SK-N-SH treated with all-trans-retinoic acid at 6 μM for 48 hours (cell line): Measurements from ENCODE around the gene ADGRE3.

Experiments
- ATAC-seq: fragments of 200-7000 bp; cut with Tn5 transposase; 3 replicates; pipeline ENCODE4 v1.9.1; 2020; ENCODE audit warnings: mild to moderate bottlenecking, moderate library complexity
- ARNTL ChIP-seq: fragments of 450-650 bp; formaldehyde crosslinking; IDR thresholded peaks from 2 replicates; pipeline ENCODE4 v1.5.0; 2020; ENCODE audit warnings: low read depth, mild to moderate bottlenecking, moderate library complexity, borderline replicate concordance
- BACH2 ChIP-seq: fragments of 250-450 bp; sonication (Bioruptor Pico); IDR thresholded peaks from 2 replicates; pipeline ENCODE4 v1.9.0; 2021; ENCODE audit warnings: mild to moderate bottlenecking, borderline replicate concordance
- CSDC2 ChIP-seq: fragments of 250-450 bp; sonication (Bioruptor Pico); IDR thresholded peaks from 2 replicates; pipeline ENCODE4 v1.5.0; 2020; ENCODE audit warnings: mild to moderate bottlenecking, moderate library complexity
- ESRRG ChIP-seq: fragments of 250-450 bp; sonication (Bioruptor Pico); IDR thresholded peaks from 2 replicates; pipeline ENCODE4 v1.6.1; 2021; ENCODE audit warnings: mild to moderate bottlenecking
- GLIS3 ChIP-seq: fragments of 250-450 bp; sonication (Bioruptor Pico); IDR thresholded peaks from 2 replicates; pipeline ENCODE4 v1.5.0; 2020; ENCODE audit warnings: mild to moderate bottlenecking, moderate library complexity
- ISL1 ChIP-seq: fragments of 250-450 bp; sonication (Bioruptor Pico); IDR thresholded peaks from 2 replicates; pipeline ENCODE4 v2.1.2; 2022; ENCODE audit warnings: mild to moderate bottlenecking, moderate library complexity
- OSR1 ChIP-seq: fragments of 250-450 bp; sonication (Bioruptor Pico); IDR thresholded peaks from 2 replicates; pipeline ENCODE4 v1.8.0; 2022; ENCODE audit warnings: moderate library complexity, mild to moderate bottlenecking, inconsistent platforms
- PPARA ChIP-seq: fragments of 250-450 bp; sonication (Bioruptor Pico); IDR thresholded peaks from 2 replicates; pipeline ENCODE4 v1.5.0; 2020; ENCODE audit warnings: mild to moderate bottlenecking, borderline replicate concordance
- RARB ChIP-seq: fragments of 250-450 bp; sonication (Bioruptor Pico); IDR thresholded peaks from 2 replicates; pipeline ENCODE4 v1.8.0; 2021; ENCODE audit warnings: mild to moderate bottlenecking, moderate library complexity
- SNAI2 ChIP-seq: fragments of 250-450 bp; sonication (Bioruptor Pico); IDR thresholded peaks from 2 replicates; pipeline ENCODE4 v1.5.0; 2020; ENCODE audit warnings: mild to moderate bottlenecking, moderate library complexity
- TCF4 ChIP-seq: fragments of 250-450 bp; sonication (Bioruptor Pico); IDR thresholded peaks from 2 replicates; pipeline ENCODE4 v1.8.0; 2021; ENCODE audit warnings: mild to moderate bottlenecking, moderate library complexity, borderline replicate concordance
- TOX ChIP-seq: fragments of 250-450 bp; sonication (Bioruptor Pico); IDR thresholded peaks from 2 replicates; pipeline ENCODE4 v1.8.0; 2021; ENCODE audit warnings: mild to moderate bottlenecking, moderate library complexity, borderline replicate concordance
- ZC3H10 ChIP-seq: fragments of 250-450 bp; sonication (Bioruptor Pico); IDR thresholded peaks from 2 replicates; pipeline ENCODE4 v1.5.1; 2021; ENCODE audit warnings: mild to moderate bottlenecking, moderate library complexity
- ZFP3 ChIP-seq: fragments of 250-450 bp; sonication (Bioruptor Pico); IDR thresholded peaks from 2 replicates; pipeline ENCODE4 v1.5.0; 2020; ENCODE audit warnings: mild to moderate bottlenecking, moderate library complexity
- ZFP30 ChIP-seq: fragments of 450-650 bp; formaldehyde crosslinking; IDR thresholded peaks from 2 replicates; pipeline ENCODE4 v1.5.0; 2022; ENCODE audit warnings: mild to moderate bottlenecking, moderate library complexity
- ZNF565 ChIP-seq: fragments of 450-650 bp; formaldehyde crosslinking; conservative IDR thresholded peaks from 2 replicates; pipeline ENCODE4 v1.5.0; 2020; ENCODE audit warnings: low read depth, mild to moderate bottlenecking, moderate library complexity
- ZNF8 ChIP-seq: fragments of 450-650 bp; formaldehyde crosslinking; IDR thresholded peaks from 2 replicates; pipeline ENCODE4 v1.5.0; 2020; ENCODE audit warnings: mild to moderate bottlenecking, moderate library complexity
- TF ChIP-seq, protein P1 (sequence below): fragments of 250-450 bp; sonication (Bioruptor Pico); IDR thresholded peaks from 2 replicates; pipeline ENCODE4 v1.8.0; 2021; ENCODE audit warnings: low read depth, mild to moderate bottlenecking, moderate library complexity, borderline replicate concordance
- TF ChIP-seq, protein P2 (sequence below): fragments of 250-450 bp; sonication (Bioruptor Pico); IDR thresholded peaks from 2 replicates; pipeline ENCODE4 v1.8.0; 2020; ENCODE audit warnings: mild to moderate bottlenecking, moderate library complexity, borderline replicate concordance
- TF ChIP-seq, protein P3 (sequence below): fragments of 250-450 bp; sonication (Bioruptor Pico); IDR thresholded peaks from 2 replicates; pipeline ENCODE4 v1.5.1; 2021; ENCODE audit warnings: mild to moderate bottlenecking, moderate library complexity
- TF ChIP-seq, protein P4 (sequence below): fragments of 250-450 bp; sonication (Bioruptor Pico); IDR thresholded peaks from 2 replicates; pipeline ENCODE4 v1.5.1; 2020; ENCODE audit warnings: low read depth, mild to moderate bottlenecking, moderate library complexity

The ADGRE3 gene

DNA sequence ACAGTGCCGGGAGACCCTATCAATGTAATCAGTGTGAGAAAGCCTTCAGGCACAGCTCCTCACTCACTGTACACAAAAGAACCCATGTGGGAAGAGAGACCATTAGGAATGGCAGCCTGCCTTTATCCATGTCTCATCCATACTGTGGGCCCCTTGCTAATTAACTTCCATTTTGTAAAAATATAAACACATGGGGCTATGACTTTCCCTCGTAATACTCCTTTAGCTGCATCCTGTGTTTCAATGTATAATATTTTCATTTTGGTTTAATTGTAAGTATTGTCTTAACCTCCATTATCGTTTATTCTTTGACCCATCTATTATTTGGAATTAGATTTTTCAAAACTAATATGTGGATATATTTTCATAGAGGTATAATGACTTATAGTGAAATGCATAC lies 44.5 kb upstream of the ADGRE3 start:
- no peak for ATAC-seq
- TF ChIP-seq ESRRG (no peak), ZFP3 (CRISPR knock-in tag) (no peak), ISL1 (no peak), ZC3H10 (no peak), ZNF565 (CRISPR knock-in tag) (no peak), SNAI2 (no peak), GLIS3 (CRISPR knock-in tag) (no peak), ZNF8 (CRISPR knock-in tag) (no peak), TOX (CRISPR knock-in tag) (no peak)
- TF ChIP-seq, protein P1, sequence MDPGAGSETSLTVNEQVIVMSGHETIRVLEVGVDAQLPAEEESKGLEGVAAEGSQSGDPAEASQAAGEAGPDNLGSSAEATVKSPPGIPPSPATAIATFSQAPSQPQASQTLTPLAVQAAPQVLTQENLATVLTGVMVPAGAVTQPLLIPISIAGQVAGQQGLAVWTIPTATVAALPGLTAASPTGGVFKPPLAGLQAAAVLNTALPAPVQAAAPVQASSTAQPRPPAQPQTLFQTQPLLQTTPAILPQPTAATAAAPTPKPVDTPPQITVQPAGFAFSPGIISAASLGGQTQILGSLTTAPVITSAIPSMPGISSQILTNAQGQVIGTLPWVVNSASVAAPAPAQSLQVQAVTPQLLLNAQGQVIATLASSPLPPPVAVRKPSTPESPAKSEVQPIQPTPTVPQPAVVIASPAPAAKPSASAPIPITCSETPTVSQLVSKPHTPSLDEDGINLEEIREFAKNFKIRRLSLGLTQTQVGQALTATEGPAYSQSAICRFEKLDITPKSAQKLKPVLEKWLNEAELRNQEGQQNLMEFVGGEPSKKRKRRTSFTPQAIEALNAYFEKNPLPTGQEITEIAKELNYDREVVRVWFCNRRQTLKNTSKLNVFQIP (CRISPR knock-in tag) = no peak

DNA sequence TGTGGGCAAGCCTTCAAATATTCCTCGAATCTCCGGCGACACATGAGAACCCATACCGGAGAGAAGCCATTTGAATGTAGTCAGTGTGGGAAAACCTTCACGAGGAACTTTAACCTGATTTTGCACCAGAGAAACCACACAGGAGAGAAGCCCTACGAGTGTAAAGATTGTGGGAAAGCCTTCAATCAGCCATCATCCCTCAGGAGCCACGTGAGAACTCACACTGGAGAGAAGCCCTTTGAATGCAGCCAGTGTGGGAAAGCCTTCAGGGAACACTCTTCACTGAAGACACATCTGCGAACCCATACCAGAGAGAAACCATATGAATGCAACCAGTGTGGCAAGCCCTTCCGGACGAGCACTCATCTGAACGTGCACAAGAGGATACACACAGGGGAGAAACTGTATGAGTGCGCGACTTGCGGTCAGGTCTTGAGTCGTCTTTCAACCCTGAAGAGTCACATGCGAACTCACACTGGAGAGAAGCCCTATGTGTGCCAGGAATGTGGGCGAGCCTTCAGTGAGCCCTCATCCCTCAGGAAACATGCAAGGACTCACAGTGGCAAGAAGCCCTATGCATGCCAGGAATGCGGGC lies 44.0 kb upstream of the ADGRE3 start:
- no peak for ATAC-seq
- TF ChIP-seq ZFP30 (CRISPR knock-in tag) = no peak
- TF ChIP-seq PPARA = no peak
- no peak for TF ChIP-seq GLIS3 (CRISPR knock-in tag)
- TF ChIP-seq, protein P1 (CRISPR knock-in tag) = no peak
- TF ChIP-seq, protein P2, sequence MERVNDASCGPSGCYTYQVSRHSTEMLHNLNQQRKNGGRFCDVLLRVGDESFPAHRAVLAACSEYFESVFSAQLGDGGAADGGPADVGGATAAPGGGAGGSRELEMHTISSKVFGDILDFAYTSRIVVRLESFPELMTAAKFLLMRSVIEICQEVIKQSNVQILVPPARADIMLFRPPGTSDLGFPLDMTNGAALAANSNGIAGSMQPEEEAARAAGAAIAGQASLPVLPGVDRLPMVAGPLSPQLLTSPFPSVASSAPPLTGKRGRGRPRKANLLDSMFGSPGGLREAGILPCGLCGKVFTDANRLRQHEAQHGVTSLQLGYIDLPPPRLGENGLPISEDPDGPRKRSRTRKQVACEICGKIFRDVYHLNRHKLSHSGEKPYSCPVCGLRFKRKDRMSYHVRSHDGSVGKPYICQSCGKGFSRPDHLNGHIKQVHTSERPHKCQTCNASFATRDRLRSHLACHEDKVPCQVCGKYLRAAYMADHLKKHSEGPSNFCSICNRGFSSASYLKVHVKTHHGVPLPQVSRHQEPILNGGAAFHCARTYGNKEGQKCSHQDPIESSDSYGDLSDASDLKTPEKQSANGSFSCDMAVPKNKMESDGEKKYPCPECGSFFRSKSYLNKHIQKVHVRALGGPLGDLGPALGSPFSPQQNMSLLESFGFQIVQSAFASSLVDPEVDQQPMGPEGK (CRISPR knock-in tag) = no peak
- TF ChIP-seq ARNTL (CRISPR knock-in tag) = no peak
- no peak for TF ChIP-seq CSDC2 (CRISPR knock-in tag)
- TF ChIP-seq ZNF8 (CRISPR knock-in tag) = no peak
- TF ChIP-seq RARB = no peak
- no peak for TF ChIP-seq OSR1
- TF ChIP-seq ESRRG = no peak
- no peak for TF ChIP-seq TOX (CRISPR knock-in tag)
- TF ChIP-seq TCF4 (CRISPR knock-in tag) = no peak
- TF ChIP-seq ZFP3 (CRISPR knock-in tag) = no peak
- no peak for TF ChIP-seq ISL1
- TF ChIP-seq ZC3H10 = no peak

DNA sequence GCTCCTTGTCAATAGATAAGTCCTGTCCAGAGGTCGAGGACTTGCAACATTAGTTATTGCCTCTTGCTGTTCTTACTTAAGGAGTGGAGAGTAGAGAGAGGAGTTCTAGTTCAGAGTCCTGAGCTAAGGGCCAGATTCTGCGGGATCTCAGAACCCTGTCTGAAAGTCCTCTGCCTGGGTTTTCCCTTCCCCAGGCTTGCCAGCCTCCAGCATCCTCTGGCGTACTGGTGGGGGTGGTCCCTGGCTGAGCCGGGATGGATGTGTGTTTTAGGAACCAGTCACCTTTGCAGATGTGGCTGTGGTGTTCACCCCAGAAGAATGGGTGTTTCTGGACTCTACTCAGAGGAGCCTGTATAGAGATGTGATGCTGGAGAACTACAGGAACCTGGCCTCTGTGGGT lies 41.2 kb upstream of the ADGRE3 start:
- TF ChIP-seq, protein P2 (CRISPR knock-in tag) = no peak
- TF ChIP-seq, protein P3, sequence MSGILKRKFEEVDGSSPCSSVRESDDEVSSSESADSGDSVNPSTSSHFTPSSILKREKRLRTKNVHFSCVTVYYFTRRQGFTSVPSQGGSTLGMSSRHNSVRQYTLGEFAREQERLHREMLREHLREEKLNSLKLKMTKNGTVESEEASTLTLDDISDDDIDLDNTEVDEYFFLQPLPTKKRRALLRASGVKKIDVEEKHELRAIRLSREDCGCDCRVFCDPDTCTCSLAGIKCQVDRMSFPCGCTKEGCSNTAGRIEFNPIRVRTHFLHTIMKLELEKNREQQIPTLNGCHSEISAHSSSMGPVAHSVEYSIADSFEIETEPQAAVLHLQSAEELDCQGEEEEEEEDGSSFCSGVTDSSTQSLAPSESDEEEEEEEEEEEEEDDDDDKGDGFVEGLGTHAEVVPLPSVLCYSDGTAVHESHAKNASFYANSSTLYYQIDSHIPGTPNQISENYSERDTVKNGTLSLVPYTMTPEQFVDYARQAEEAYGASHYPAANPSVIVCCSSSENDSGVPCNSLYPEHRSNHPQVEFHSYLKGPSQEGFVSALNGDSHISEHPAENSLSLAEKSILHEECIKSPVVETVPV (CRISPR knock-in tag) = no peak
- TF ChIP-seq ESRRG = no peak
- TF ChIP-seq, protein P1 (CRISPR knock-in tag) = no peak
- no peak for TF ChIP-seq BACH2
- no peak for TF ChIP-seq RARB
- TF ChIP-seq TOX (CRISPR knock-in tag) = no peak
- no peak for TF ChIP-seq ZNF8 (CRISPR knock-in tag)
- no peak for TF ChIP-seq ZC3H10
- no peak for TF ChIP-seq ISL1
- TF ChIP-seq CSDC2 (CRISPR knock-in tag) = no peak
- TF ChIP-seq, protein P4, sequence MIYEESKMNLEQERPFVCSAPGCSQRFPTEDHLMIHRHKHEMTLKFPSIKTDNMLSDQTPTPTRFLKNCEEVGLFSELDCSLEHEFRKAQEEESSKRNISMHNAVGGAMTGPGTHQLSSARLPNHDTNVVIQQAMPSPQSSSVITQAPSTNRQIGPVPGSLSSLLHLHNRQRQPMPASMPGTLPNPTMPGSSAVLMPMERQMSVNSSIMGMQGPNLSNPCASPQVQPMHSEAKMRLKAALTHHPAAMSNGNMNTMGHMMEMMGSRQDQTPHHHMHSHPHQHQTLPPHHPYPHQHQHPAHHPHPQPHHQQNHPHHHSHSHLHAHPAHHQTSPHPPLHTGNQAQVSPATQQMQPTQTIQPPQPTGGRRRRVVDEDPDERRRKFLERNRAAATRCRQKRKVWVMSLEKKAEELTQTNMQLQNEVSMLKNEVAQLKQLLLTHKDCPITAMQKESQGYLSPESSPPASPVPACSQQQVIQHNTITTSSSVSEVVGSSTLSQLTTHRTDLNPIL (CRISPR knock-in tag) = no peak
- TF ChIP-seq ARNTL (CRISPR knock-in tag) = no peak
- no peak for ATAC-seq
